ENCODE results near the gene OR10H4. TPM values are rescaled to one million over a fixed set of nuclear protein-coding genes. Genes with fewer than 3 reads are reported as not detected.

OR10H4 gene
- total and polyA plus RNA-seq, 4 experiments from 2014 or later, result not detected

DNA sequence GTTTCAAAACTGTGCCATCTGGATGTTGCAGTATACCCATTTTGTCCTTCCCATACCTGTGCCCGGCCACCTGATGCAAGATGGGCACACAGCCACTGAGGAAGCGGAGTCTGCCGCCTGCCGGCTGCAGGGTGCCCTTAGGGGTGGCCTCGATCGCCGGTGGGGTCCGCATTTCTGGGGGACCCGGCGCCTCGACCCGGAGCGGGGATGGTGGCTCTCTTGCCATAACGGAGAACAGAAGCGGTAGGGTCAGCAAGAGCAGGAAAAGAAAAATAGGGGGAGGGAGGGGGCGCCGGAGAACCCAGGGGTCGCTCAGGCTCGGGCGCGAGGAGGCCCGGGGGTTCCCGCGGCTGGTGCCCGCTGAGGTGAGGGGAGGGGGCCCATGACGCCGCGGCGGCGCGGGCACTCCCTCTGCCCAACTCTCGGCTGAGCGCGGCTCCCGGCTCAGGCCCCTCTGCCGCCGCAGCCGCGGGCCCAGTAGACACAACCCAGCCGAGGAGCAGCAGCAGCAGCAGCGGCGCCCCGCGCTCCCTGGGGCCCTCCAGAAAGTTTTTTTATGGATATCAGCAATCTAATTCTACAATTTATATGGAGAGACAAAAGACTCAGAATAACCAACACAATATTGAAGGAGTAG is 37.1 kb upstream of the OR10H4 start:
- Histone ChIP-seq H3K27ac (ENCODE audit: low read depth, low read length) (no peak overlapping the region), H3K4me1 (ENCODE audit: insufficient read depth, low read length) (no peaks in the 10 kb centered on the region), H3K4me3 (ENCODE audit: low read length in 2 of 2) (no peak overlapping the region), H3K9me3 (ENCODE audit: control insufficient read depth in 1 of 2, low read length in 2 of 2) (no peaks in the 10 kb centered on the region), H3K36me3 (ENCODE audit: insufficient read depth, low read length) (no peaks in the 10 kb centered on the region), H3K27me3 (ENCODE audit: insufficient read depth, low read length) (peaks cover 26% of the 10 kb centered on the region)
- DNase-seq, result no peak
- Mint-ChIP-seq H3K27ac (no peak overlapping the region), H3K36me3 (no peaks in the 10 kb centered on the region), H3K4me3 (peak overlapping the region in 2 of 8 donors; percentile 8 to 58), H3K4me1 (peaks cover 0 to 7% (median 2%) of the 10 kb centered on the region in 4 donors), H3K27me3 (peaks cover 30 to 41% of the 10 kb centered on the region in 2 donors), H3K9me3 (peaks cover 0 to 23% (median 13%) of the 10 kb centered on the region in 8 donors)
- ChIA-PET POLR2A (ENCODE audit: partially characterized antibody) (no interaction called here), CTCF (ENCODE audit: partially characterized antibody) (interaction anchor here (1.3 kb wide), 1 partner anchor 100 kb away, joined by 5 read pairs; no protein-coding TSS in a partner anchor)
- intact Hi-C loops (cut with micrococcal nuclease), result no loop called here

DNA sequence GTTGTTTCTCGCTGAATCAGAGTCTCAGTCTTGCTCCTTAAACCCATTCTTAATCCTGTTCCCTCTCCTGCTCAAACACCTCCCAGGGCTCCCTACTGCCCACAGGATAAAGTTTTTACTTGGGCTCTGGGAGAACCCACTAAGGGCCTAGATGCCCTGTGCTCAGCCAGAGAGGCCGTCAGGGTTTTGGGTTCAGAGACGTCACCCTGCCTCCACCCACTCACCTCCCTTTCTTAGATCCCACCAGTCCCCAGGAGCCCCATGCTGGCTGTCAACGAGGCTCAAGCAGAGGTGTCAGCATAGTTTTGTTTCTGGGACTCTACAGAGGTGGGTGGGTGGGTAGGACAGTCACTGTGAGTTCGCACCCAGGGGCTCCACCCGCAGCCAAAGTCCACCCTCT is 35.4 kb upstream of the OR10H4 start:
- Histone ChIP-seq H3K4me1 (ENCODE audit: insufficient read depth, low read length) (no peaks in the 10 kb centered on the region), H3K9me3 (ENCODE audit: control insufficient read depth in 1 of 2, low read length in 2 of 2) (no peaks in the 10 kb centered on the region), H3K36me3 (ENCODE audit: insufficient read depth, low read length) (no peaks in the 10 kb centered on the region), H3K4me3 (ENCODE audit: low read length in 2 of 2) (no peak overlapping the region), H3K27ac (ENCODE audit: low read depth, low read length) (no peak overlapping the region), H3K27me3 (ENCODE audit: insufficient read depth, low read length) (peaks cover 26% of the 10 kb centered on the region)
- no peak overlapping the region for H3K27ac Mint-ChIP-seq
- ChIA-PET CTCF (ENCODE audit: partially characterized antibody) (no interaction called here), POLR2A (ENCODE audit: partially characterized antibody) (no interaction called here)
- no peaks in the 10 kb centered on the region for H3K36me3 Mint-ChIP-seq
- peaks cover 0 to 19% (median 12%) of the 10 kb centered on the region in 8 donors for H3K9me3 Mint-ChIP-seq
- peaks cover 0 to 7% (median 2%) of the 10 kb centered on the region in 4 donors for H3K4me1 Mint-ChIP-seq
- intact Hi-C loops (cut with micrococcal nuclease), result no loop called here
- H3K27me3 Mint-ChIP-seq, result peaks cover 34 to 43% of the 10 kb centered on the region in 2 donors
- no peak for DNase-seq
- H3K4me3 Mint-ChIP-seq, result no peak overlapping the region

DNA sequence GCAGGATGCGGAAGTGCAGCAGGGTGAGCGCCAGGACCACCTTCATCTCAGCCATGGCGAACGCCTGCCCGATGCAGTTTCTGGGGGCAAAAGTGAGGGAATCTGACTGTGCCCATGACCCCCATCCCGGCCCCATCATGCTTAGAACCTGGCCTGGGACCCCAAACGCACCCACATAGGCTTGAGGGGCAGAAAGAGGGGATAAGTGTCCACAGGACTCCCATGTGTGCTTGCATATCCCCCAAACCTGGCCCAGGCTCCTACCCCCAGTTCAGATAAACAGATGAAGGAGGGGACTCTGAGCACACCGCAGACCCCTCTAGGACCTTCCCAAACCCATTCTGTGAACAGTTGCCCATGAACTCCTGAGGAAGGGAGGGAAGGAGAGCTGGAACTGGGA is 35.0 kb upstream of the OR10H4 start:
- no peak overlapping the region for H3K4me3 Mint-ChIP-seq
- H3K9me3 Mint-ChIP-seq, result peaks cover 0 to 19% (median 12%) of the 10 kb centered on the region in 8 donors
- POLR2A ChIA-PET (ENCODE audit: partially characterized antibody), result no interaction called here
- Histone ChIP-seq H3K4me1 (ENCODE audit: insufficient read depth, low read length) (no peaks in the 10 kb centered on the region), H3K9me3 (ENCODE audit: control insufficient read depth in 1 of 2, low read length in 2 of 2) (no peaks in the 10 kb centered on the region), H3K27ac (ENCODE audit: low read depth, low read length) (no peak overlapping the region), H3K36me3 (ENCODE audit: insufficient read depth, low read length) (no peaks in the 10 kb centered on the region), H3K4me3 (ENCODE audit: low read length in 2 of 2) (no peak overlapping the region), H3K27me3 (ENCODE audit: insufficient read depth, low read length) (peaks cover 25% of the 10 kb centered on the region)
- no peak overlapping the region for H3K27ac Mint-ChIP-seq
- CTCF ChIA-PET (ENCODE audit: partially characterized antibody), result no interaction called here
- H3K36me3 Mint-ChIP-seq, result no peaks in the 10 kb centered on the region
- peaks cover 0 to 7% (median 2%) of the 10 kb centered on the region in 4 donors for H3K4me1 Mint-ChIP-seq
- intact Hi-C loops (cut with micrococcal nuclease), result no loop called here
- H3K27me3 Mint-ChIP-seq, result peaks cover 36 to 45% of the 10 kb centered on the region in 2 donors
- DNase-seq, result no peak

DNA sequence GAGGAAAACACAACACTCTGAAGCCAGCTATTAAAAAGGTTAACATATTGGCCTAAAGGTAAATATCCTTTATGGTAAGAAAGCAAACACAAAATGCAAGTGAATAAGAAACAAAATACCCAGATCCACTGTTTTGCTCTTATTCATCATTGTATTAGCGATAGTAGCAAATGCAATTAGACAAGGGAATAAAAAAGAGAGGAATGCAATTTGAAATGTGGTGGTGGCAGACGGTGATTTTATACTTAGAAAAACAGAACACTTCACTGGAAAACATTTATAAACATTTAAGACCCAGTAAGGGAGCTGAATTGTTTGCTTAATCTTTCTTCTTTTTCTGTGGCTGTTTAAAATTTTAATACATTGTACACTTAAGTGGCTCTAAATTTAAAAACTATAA is 33.7 kb upstream of the OR10H4 start:
- Histone ChIP-seq H3K4me1 (ENCODE audit: insufficient read depth, low read length) (no peaks in the 10 kb centered on the region), H3K4me3 (ENCODE audit: low read length in 2 of 2) (no peak overlapping the region), H3K36me3 (ENCODE audit: insufficient read depth, low read length) (no peaks in the 10 kb centered on the region), H3K27me3 (ENCODE audit: insufficient read depth, low read length) (peaks cover 20% of the 10 kb centered on the region), H3K27ac (ENCODE audit: low read depth, low read length) (no peak overlapping the region), H3K9me3 (ENCODE audit: control insufficient read depth in 1 of 2, low read length in 2 of 2) (no peaks in the 10 kb centered on the region)
- DNase-seq, result no peak
- intact Hi-C loops (cut with micrococcal nuclease), result no loop called here
- H3K27ac Mint-ChIP-seq, result no peak overlapping the region
- no peak overlapping the region for H3K4me3 Mint-ChIP-seq
- H3K4me1 Mint-ChIP-seq, result peaks cover 0 to 7% (median 2%) of the 10 kb centered on the region in 4 donors
- no peaks in the 10 kb centered on the region for H3K36me3 Mint-ChIP-seq
- peaks cover 31 to 40% of the 10 kb centered on the region in 2 donors for H3K27me3 Mint-ChIP-seq
- H3K9me3 Mint-ChIP-seq, result peaks cover 0 to 19% (median 12%) of the 10 kb centered on the region in 8 donors
- ChIA-PET CTCF (ENCODE audit: partially characterized antibody) (no interaction called here), POLR2A (ENCODE audit: partially characterized antibody) (no interaction called here)

DNA sequence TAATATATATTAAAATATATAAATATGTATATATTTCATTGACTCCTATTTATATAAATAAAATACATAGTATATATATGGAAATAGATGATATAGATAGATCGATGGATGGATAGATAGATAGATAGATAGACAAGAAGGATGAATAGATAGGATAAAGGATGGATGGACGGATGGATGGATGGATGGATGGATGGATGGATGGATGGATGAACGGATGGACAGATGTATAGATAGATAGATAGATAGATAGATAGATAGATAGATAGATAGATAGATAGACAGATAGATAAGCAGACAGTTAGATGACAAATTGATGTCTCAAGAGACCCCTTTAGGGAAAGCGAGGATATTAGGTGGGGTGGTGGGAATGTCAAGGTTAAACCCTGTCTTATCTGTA is 29.6 kb upstream of the OR10H4 start:
- H3K4me1 Mint-ChIP-seq, result no peaks in the 10 kb centered on the region
- intact Hi-C loops (cut with micrococcal nuclease), result no loop called here
- H3K4me3 ChIP-seq (ENCODE audit: low read length in 2 of 2), result no peak overlapping the region
- no peak overlapping the region for H3K27ac ChIP-seq (ENCODE audit: low read depth, low read length)
- no peaks in the 10 kb centered on the region for H3K9me3 ChIP-seq (ENCODE audit: control insufficient read depth in 1 of 2, low read length in 2 of 2)
- POLR2A ChIA-PET (ENCODE audit: partially characterized antibody), result no interaction called here
- H3K4me1 ChIP-seq (ENCODE audit: insufficient read depth, low read length), result no peaks in the 10 kb centered on the region
- CTCF ChIA-PET (ENCODE audit: partially characterized antibody), result no interaction called here
- no peaks in the 10 kb centered on the region for H3K36me3 Mint-ChIP-seq
- no peak overlapping the region for H3K4me3 Mint-ChIP-seq
- H3K9me3 Mint-ChIP-seq, result peaks cover 0 to 17% (median 11%) of the 10 kb centered on the region in 8 donors
- H3K36me3 ChIP-seq (ENCODE audit: insufficient read depth, low read length), result no peaks in the 10 kb centered on the region
- DNase-seq, result no peak
- no peak overlapping the region for H3K27ac Mint-ChIP-seq
- H3K27me3 Mint-ChIP-seq, result peaks cover 25 to 36% of the 10 kb centered on the region in 2 donors
- H3K27me3 ChIP-seq (ENCODE audit: insufficient read depth, low read length), result peaks cover 6% of the 10 kb centered on the region

DNA sequence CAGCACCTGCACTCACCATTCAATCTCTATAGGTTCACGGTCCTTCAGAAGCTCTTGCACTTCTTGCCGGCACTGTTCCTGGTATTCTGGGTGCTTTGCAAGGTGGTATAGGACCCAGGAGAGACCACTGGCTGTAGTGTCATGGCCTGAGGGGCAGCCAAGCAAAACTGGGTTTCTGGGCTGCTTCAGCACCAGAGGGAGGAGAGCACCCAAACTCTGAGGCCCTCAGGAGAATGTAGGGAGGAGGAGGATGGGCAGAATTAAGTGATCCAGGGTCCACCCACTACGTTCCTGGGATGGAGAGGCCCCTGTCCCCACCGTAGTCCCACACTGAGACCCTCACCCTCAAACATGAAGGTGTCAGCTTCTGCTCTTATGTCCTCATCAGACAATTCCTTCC is 26.8 kb upstream of the OR10H4 start:
- Mint-ChIP-seq H3K36me3 (no peaks in the 10 kb centered on the region), H3K9me3 (no peaks in the 10 kb centered on the region), H3K27ac (peak overlapping the region in 1 of 7 donors; percentile 21), H3K27me3 (peaks cover 29 to 44% of the 10 kb centered on the region in 2 donors), H3K4me3 (no peak overlapping the region), H3K4me1 (no peaks in the 10 kb centered on the region)
- Histone ChIP-seq H3K4me1 (ENCODE audit: insufficient read depth, low read length) (no peaks in the 10 kb centered on the region), H3K27ac (ENCODE audit: low read depth, low read length) (no peak overlapping the region), H3K4me3 (ENCODE audit: low read length in 2 of 2) (no peak overlapping the region), H3K27me3 (ENCODE audit: insufficient read depth, low read length) (no peaks in the 10 kb centered on the region), H3K36me3 (ENCODE audit: insufficient read depth, low read length) (no peaks in the 10 kb centered on the region), H3K9me3 (ENCODE audit: control insufficient read depth in 1 of 2, low read length in 2 of 2) (no peaks in the 10 kb centered on the region)
- CTCF ChIA-PET (ENCODE audit: partially characterized antibody), result no interaction called here
- POLR2A ChIA-PET (ENCODE audit: partially characterized antibody), result no interaction called here
- no peak for DNase-seq
- intact Hi-C loops (cut with micrococcal nuclease), result no loop called here

DNA sequence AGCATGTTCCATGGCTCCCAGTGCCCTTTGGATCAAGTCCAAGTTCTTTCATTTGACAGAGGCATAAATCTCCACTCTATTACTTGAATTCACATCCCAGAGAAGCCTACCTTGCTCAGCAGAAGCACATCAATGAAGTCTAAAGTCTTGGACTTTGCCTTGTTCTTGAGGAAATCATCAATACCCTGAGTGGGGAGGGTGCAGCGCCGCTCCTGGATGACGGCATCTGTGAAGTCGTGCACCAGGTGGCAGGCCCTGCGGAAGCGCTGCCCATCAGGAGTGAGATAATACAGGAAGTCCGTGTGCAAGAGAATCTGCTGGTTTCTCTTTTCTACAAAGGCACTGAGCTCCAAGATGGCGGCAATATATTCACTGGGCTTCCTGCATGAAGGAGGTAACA is 25.1 kb upstream of the OR10H4 start:
- intact Hi-C loops (cut with micrococcal nuclease), result no loop called here
- DNase-seq, result no peak

More for the DNA sequence above, 25.1 kb upstream of the OR10H4 start:
- CTCF ChIA-PET (ENCODE audit: partially characterized antibody), result no interaction called here
- H3K9me3 ChIP-seq (ENCODE audit: control insufficient read depth in 1 of 2, low read length in 2 of 2), result no peaks in the 10 kb centered on the region
- no peaks in the 10 kb centered on the region for H3K4me1 Mint-ChIP-seq
- H3K27me3 ChIP-seq (ENCODE audit: insufficient read depth, low read length), result no peaks in the 10 kb centered on the region
- no peak overlapping the region for H3K27ac Mint-ChIP-seq
- H3K4me3 Mint-ChIP-seq, result no peak overlapping the region
- no peaks in the 10 kb centered on the region for H3K36me3 Mint-ChIP-seq
- H3K4me3 ChIP-seq (ENCODE audit: low read length in 2 of 2), result no peak overlapping the region
- H3K27me3 Mint-ChIP-seq, result peaks cover 28 to 52% of the 10 kb centered on the region in 2 donors
- POLR2A ChIA-PET (ENCODE audit: partially characterized antibody), result no interaction called here
- H3K27ac ChIP-seq (ENCODE audit: low read depth, low read length), result no peak overlapping the region
- H3K36me3 ChIP-seq (ENCODE audit: insufficient read depth, low read length), result no peaks in the 10 kb centered on the region
- H3K4me1 ChIP-seq (ENCODE audit: insufficient read depth, low read length), result no peaks in the 10 kb centered on the region
- no peaks in the 10 kb centered on the region for H3K9me3 Mint-ChIP-seq

Data from CD4-positive, alpha-beta memory T cell (primary cell).